ENCODE measurements around the gene NIP7. TPM values are rescaled to one million over a fixed set of nuclear protein-coding genes. Genes with fewer than 3 reads are reported as not detected.

The NIP7 gene
- total and polyA plus RNA-seq, 2 donors (not counting 3 experiments of a cell fraction or from before 2014, with no cell fraction given), result 8.8 to 46.8 TPM

GRCh38 chr16:69293401-69293800, 46.2 kb upstream of the NIP7 start:
- dilution Hi-C loops (cut with MboI; ENCODE audit: extremely low pct_ligation_motif_present, low sequenced_read_pairs) (no loop called here), intact Hi-C loops (cut with micrococcal nuclease) (loop anchor here (10.0 kb wide), 1 partner anchor 449 kb away; the partner anchor contains the start of gene TANGO6)
- Histone ChIP-seq H4K20me1 (replicated peaks; ENCODE audit: control insufficient read depth, extremely low read depth, insufficient read depth, low read length) (no peaks in the 10 kb centered on the region), H3K36me3 (ENCODE audit: control insufficient read depth in 2 of 2, extremely low read depth in 1 of 2, insufficient read depth in 2 of 2, low read length in 2 of 2) (peaks cover 3 to 4% of the 10 kb centered on the region in 2 experiments), H3K4me2 (ENCODE audit: insufficient read depth, low read length) (no peak overlapping the region), H3K9ac (replicated peaks; ENCODE audit: extremely low read depth, insufficient read depth, low read length) (no peak overlapping the region), H3K9me1 (replicated peaks; ENCODE audit: control insufficient read depth, extremely low read depth, insufficient read depth, low read length) (no peaks in the 10 kb centered on the region), H3K4me1 (ENCODE audit: control insufficient read depth, extremely low read depth, insufficient read depth, low read length) (no peaks in the 10 kb centered on the region), H3K27ac (ENCODE audit: insufficient read depth, low read depth, low read length) (no peak overlapping the region), H3K9me3 (replicated peaks; ENCODE audit: control insufficient read depth, insufficient read depth, low read length) (no peaks in the 10 kb centered on the region), H3K79me2 (ENCODE audit: control insufficient read depth, insufficient read depth, low read length) (peaks cover 5% of the 10 kb centered on the region), H3K4me3 (replicated peaks in 1 of 3; ENCODE audit: insufficient read depth in 1 of 3, low read depth in 1 of 3, low read length in 3 of 3) (no peak overlapping the region), H2AFZ (ENCODE audit: low read depth, low read length) (no peak overlapping the region), H3K27me3 (ENCODE audit: control insufficient read depth in 2 of 2, insufficient read depth in 2 of 2, low read length in 2 of 2) (no peaks in the 10 kb centered on the region)
- ChIA-PET POLR2A (no interaction called here), CTCF (interaction anchor here (1.0 to 1.1 kb wide), 2 partner anchors 8 to 17 kb away, joined by 3 read pairs; no protein-coding TSS in a partner anchor)
- no TSS peak for BruUV-seq (replicated peaks)
- FAIRE-seq, result no peak
- TF ChIP-seq POLR2A (IDR thresholded peaks at IDR 0.05; ENCODE audit: low read depth, low read length), result no peak
- no peak for TF ChIP-seq JUN (IDR thresholded peaks at IDR 0.05; ENCODE audit: borderline replicate concordance, insufficient read depth, insufficient read length, low read depth)
- TF ChIP-seq GATA2 (IDR thresholded peaks at IDR 0.05; ENCODE audit: insufficient read depth, insufficient read length, low read depth, low read length), result no peak
- no peak for TF ChIP-seq EZH2 (IDR thresholded peaks at IDR 0.05; ENCODE audit: borderline replicate concordance, low read depth, low read length, severe bottlenecking)
- TF ChIP-seq CTCF (IDR thresholded peaks at IDR 0.05; ENCODE audit: extremely low read depth in 1 of 2, insufficient read depth in 1 of 2, low read depth in 1 of 2, low read length in 2 of 2), result no peak
- TF ChIP-seq POLR2AphosphoS5 (IDR thresholded peaks at IDR 0.05; ENCODE audit: insufficient read depth, low read depth, low read length), result no peak
- no peak for TF ChIP-seq FOS (IDR thresholded peaks at IDR 0.05; ENCODE audit: borderline replicate concordance, insufficient read depth, low read length)
- no peak for TF ChIP-seq MYC (IDR thresholded peaks at IDR 0.05; ENCODE audit: low read depth, low read length)
- TF ChIP-seq MAX (IDR thresholded peaks at IDR 0.05; ENCODE audit: insufficient read depth, insufficient read length), result no peak
- DNase-seq (ENCODE audit: low read depth, low spot score), result no peak
